ENCODE measurements around the gene CTNNBL1.

DNA sequence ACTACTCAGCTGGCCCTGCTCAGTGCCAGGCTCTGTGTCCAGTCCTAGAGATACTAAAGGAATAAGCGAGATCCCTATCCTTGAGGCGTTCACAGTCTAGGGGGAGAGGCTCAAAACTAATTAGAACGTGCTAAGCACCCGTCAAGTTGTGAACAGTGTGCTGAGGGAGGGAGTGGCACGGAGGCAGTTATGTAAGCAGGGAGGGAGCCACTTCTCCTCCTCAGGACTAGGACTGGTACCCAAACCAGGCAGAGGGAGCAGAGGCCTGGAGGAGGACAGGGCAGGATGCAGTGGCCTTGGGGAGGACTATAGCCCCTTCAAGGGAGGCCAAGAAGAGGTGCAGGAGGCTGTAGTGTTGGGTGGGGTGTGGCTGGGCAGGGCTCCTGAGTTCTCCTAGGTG is 169.5 kb downstream of the CTNNBL1 start:
- TF ChIP-seq, protein P1, sequence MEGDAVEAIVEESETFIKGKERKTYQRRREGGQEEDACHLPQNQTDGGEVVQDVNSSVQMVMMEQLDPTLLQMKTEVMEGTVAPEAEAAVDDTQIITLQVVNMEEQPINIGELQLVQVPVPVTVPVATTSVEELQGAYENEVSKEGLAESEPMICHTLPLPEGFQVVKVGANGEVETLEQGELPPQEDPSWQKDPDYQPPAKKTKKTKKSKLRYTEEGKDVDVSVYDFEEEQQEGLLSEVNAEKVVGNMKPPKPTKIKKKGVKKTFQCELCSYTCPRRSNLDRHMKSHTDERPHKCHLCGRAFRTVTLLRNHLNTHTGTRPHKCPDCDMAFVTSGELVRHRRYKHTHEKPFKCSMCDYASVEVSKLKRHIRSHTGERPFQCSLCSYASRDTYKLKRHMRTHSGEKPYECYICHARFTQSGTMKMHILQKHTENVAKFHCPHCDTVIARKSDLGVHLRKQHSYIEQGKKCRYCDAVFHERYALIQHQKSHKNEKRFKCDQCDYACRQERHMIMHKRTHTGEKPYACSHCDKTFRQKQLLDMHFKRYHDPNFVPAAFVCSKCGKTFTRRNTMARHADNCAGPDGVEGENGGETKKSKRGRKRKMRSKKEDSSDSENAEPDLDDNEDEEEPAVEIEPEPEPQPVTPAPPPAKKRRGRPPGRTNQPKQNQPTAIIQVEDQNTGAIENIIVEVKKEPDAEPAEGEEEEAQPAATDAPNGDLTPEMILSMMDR (IDR thresholded peaks at IDR 0.05): no peak
- TF ChIP-seq ZFX (IDR thresholded peaks at IDR 0.05; ENCODE audit: borderline replicate concordance): no peak
